ENCODE results near the gene ATXN7L3. TPM values are rescaled to one million over a fixed set of nuclear protein-coding genes. Genes with fewer than 3 reads are reported as not detected.

The ATXN7L3 gene
- total RNA-seq, 4 donors from 2014 or later, result 4.6 to 98.4 (median 36.2) TPM

- DNase-seq, result no peak
- H3K27ac ChIP-seq, result peak overlapping the region; percentile 92 to 98
- no peaks in the 10 kb centered on the region for H3K9me3 ChIP-seq
- peaks cover 0 to 22% of the 10 kb centered on the region in 2 donors for H3K4me1 ChIP-seq
- H3K36me3 ChIP-seq, result no peaks in the 10 kb centered on the region
- no peaks in the 10 kb centered on the region for H3K27me3 ChIP-seq
- intact Hi-C loops (cut with DNase I; ENCODE audit: low total_unique reads), result no loop called here
- peak overlapping the region; percentile 85 to 87 for H3K4me3 ChIP-seq
- no peak for TF ChIP-seq POLR2A (IDR thresholded peaks at IDR 0.05)
- TF ChIP-seq, protein P1, sequence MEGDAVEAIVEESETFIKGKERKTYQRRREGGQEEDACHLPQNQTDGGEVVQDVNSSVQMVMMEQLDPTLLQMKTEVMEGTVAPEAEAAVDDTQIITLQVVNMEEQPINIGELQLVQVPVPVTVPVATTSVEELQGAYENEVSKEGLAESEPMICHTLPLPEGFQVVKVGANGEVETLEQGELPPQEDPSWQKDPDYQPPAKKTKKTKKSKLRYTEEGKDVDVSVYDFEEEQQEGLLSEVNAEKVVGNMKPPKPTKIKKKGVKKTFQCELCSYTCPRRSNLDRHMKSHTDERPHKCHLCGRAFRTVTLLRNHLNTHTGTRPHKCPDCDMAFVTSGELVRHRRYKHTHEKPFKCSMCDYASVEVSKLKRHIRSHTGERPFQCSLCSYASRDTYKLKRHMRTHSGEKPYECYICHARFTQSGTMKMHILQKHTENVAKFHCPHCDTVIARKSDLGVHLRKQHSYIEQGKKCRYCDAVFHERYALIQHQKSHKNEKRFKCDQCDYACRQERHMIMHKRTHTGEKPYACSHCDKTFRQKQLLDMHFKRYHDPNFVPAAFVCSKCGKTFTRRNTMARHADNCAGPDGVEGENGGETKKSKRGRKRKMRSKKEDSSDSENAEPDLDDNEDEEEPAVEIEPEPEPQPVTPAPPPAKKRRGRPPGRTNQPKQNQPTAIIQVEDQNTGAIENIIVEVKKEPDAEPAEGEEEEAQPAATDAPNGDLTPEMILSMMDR (IDR thresholded peaks at IDR 0.05), result no peak
Measured at GRCh38 chr17:44187131-44187899, 12.4 kb downstream of the ATXN7L3 start.

DNA sequence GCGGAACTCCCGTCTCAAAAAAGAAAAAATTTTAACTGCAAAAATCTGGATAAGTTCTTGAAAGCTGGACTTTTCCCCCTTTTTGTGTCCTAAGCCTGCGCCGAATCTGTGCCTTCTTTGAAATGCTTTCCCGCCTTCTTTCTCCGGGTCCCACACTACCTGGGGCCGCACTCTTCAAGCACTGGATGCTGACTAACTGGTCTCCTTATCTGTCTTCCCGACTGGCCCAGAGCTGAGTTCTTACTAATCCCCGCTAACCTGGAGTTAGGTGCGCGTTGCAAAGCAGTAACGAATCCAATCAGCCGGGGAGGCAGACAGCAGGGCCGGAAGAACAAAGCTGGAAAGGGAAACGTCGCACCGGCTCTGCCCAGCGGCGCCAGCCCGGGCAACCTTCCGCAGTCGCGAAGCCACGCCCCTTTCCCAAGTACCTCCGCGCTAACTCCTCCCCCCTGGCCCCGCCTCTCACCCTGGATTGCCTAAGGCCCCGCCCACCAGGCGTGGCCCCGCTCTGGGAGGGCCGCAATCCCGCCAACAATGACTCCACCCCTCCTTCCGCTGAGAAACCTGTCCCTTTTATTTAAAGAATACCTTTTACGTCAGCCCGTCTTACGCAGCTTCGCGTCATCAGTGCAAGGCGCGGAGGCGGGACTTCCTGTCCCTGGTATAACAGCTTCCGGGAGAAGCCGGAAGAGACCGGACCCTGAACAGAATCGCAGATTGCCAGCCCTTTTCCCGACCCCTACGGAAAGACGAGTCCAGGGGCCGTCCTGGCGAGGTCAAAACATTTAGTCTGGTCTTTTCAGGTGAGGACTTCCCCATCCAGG is 13.2 kb downstream of the ATXN7L3 start, which contains the start of gene TMUB2:
TSS of gene TMUB2 (plus strand) at position 666 of the 824 bp plus-strand sequence. CDS start 737 bp downstream, outside the sequence.
- intact Hi-C loops (cut with DNase I; ENCODE audit: low total_unique reads), result no loop called here
- DNase-seq, result peak; percentile 99
- Histone ChIP-seq H3K36me3 (no peaks in the 10 kb centered on the region), H3K9me3 (no peaks in the 10 kb centered on the region), H3K4me1 (peaks cover 0 to 22% of the 10 kb centered on the region in 2 donors), H3K4me3 (peak within 1 kb of the TSS; percentile 85 to 87), H3K27me3 (no peaks in the 10 kb centered on the region), H3K27ac (peak within 1 kb of the TSS; percentile 92 to 98)
- TF ChIP-seq, protein P1 (IDR thresholded peaks at IDR 0.05), result no peak
- TF ChIP-seq POLR2A (IDR thresholded peaks at IDR 0.05), result peak; percentile 63 to 85

DNA sequence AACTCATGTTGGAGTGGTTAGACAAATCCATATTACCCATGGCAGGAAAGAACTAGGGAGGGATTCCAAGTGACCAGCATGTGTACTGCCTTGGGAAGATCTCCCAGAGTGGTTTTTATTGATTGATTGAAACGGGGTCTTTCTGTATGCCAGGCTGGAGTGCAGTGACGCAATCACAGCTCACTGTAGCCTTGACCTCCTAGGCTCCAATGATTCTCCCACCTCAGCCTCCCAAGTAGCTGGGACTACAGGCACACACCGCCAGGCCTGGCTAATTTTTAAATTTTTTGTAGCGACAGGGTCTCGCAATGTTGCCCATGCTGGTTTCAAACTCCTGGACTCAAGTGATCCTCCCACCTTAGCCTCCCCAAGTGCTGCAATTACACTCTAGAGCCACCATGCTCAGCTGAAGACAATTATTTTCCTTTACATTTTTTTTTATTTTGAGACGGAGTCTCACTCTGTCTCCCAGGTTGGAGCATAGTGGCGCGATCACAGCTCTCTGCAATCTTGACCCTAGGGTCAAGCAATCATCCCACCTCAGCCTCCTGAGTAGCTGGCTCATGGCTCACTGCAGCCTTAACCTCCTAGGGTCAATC is 15.4 kb downstream of the ATXN7L3 start:
- DNase-seq, result no peak
- intact Hi-C loops (cut with DNase I; ENCODE audit: low total_unique reads), result no loop called here
- H3K27ac ChIP-seq, result no peak overlapping the region
- no peak overlapping the region for H3K4me3 ChIP-seq
- H3K36me3 ChIP-seq, result no peaks in the 10 kb centered on the region
- TF ChIP-seq, protein P1 (IDR thresholded peaks at IDR 0.05), result no peak
- no peak for TF ChIP-seq POLR2A (IDR thresholded peaks at IDR 0.05)
- no peaks in the 10 kb centered on the region for H3K27me3 ChIP-seq
- no peaks in the 10 kb centered on the region for H3K9me3 ChIP-seq
- H3K4me1 ChIP-seq, result peaks cover 0 to 22% of the 10 kb centered on the region in 2 donors

- no peaks in the 10 kb centered on the region for H3K9me3 ChIP-seq
- intact Hi-C loops (cut with DNase I; ENCODE audit: low total_unique reads), result no loop called here
- no peak for DNase-seq
Measured at GRCh38 chr17:44183024-44183423, 16.7 kb downstream of the ATXN7L3 start.

More at GRCh38 chr17:44183024-44183423, 16.7 kb downstream of the ATXN7L3 start:
- H3K4me3 ChIP-seq, result no peak overlapping the region
- no peak overlapping the region for H3K27ac ChIP-seq
- H3K4me1 ChIP-seq, result peaks cover 0 to 17% of the 10 kb centered on the region in 2 donors
- H3K36me3 ChIP-seq, result no peaks in the 10 kb centered on the region
- H3K27me3 ChIP-seq, result no peaks in the 10 kb centered on the region
- no peak for TF ChIP-seq POLR2A (IDR thresholded peaks at IDR 0.05)
- TF ChIP-seq, protein P1 (IDR thresholded peaks at IDR 0.05), result no peak

Measured in uterus (tissue), 4 donors.